Measurements from ENCODE around the gene MT1M.

Gene MT1M

GRCh38 chr16:56647641-56648431, 15.4 kb downstream of the MT1M start:
- Histone ChIP-seq H3K27ac (ENCODE audit: insufficient read depth in 1 of 2, low read depth in 1 of 2, low read length in 2 of 2, poor library complexity in 1 of 2, severe bottlenecking in 2 of 2) (no peak overlapping the region), H3K27me3 (replicated peaks in 2 of 5; ENCODE audit: control insufficient read depth in 4 of 5, insufficient read depth in 5 of 5, low read length in 4 of 5) (peaks cover 21 to 96% (median 50%) of the 10 kb centered on the region in 5 experiments), H3K4me3 (ENCODE audit: control insufficient read depth in 1 of 7, extremely low read depth in 1 of 7, insufficient read depth in 4 of 7, low read depth in 2 of 7, low read length in 6 of 7) (no peak overlapping the region), H3K36me3 (ENCODE audit: control insufficient read depth in 4 of 4, insufficient read depth in 4 of 4, low read length in 3 of 4) (no peaks in the 10 kb centered on the region), H3K9me3 (ENCODE audit: control extremely low read depth in 1 of 5, control insufficient read depth in 4 of 5, insufficient read depth in 2 of 5, low read depth in 1 of 5, low read length in 4 of 5) (no peaks in the 10 kb centered on the region), H3K4me1 (ENCODE audit: control extremely low read depth in 1 of 4, control insufficient read depth in 4 of 4, insufficient read depth in 4 of 4, low read length in 3 of 4) (peaks cover 0 to 10% (median 7%) of the 10 kb centered on the region in 4 experiments)
- no peak for DNase-seq
- POLR2A ChIA-PET = no interaction called here
- CTCF ChIA-PET = interaction anchor here (1.0 kb wide), 1 partner anchor 72 kb away, joined by 3 read pairs; no protein-coding TSS in a partner anchor
- WGBS (ENCODE audit: insufficient coverage) = 38% methylated on average over 32 of the region's 33 CpGs

- H3K4me3 ChIP-seq (ENCODE audit: control insufficient read depth in 1 of 7, extremely low read depth in 1 of 7, insufficient read depth in 4 of 7, low read depth in 2 of 7, low read length in 6 of 7) = no peak overlapping the region
- DNase-seq = no peak
- no peaks in the 10 kb centered on the region for H3K9me3 ChIP-seq (ENCODE audit: control extremely low read depth in 1 of 5, control insufficient read depth in 4 of 5, insufficient read depth in 2 of 5, low read depth in 1 of 5, low read length in 4 of 5)
- H3K4me1 ChIP-seq (ENCODE audit: control extremely low read depth in 1 of 4, control insufficient read depth in 4 of 4, insufficient read depth in 4 of 4, low read length in 3 of 4) = no peaks in the 10 kb centered on the region
- ChIA-PET POLR2A (no interaction called here), CTCF (no interaction called here)
- H3K36me3 ChIP-seq (ENCODE audit: control insufficient read depth in 4 of 4, insufficient read depth in 4 of 4, low read length in 3 of 4) = no peaks in the 10 kb centered on the region
- no peak overlapping the region for H3K27ac ChIP-seq (ENCODE audit: insufficient read depth in 1 of 2, low read depth in 1 of 2, low read length in 2 of 2, poor library complexity in 1 of 2, severe bottlenecking in 2 of 2)
- H3K27me3 ChIP-seq (replicated peaks in 2 of 5; ENCODE audit: control insufficient read depth in 4 of 5, insufficient read depth in 5 of 5, low read length in 4 of 5) = peaks cover 17 to 81% (median 44%) of the 10 kb centered on the region in 5 experiments
- WGBS (ENCODE audit: insufficient coverage) = 94% methylated on average over 2 of the region's 2 CpGs
Measured at GRCh38 chr16:56649271-56649670, 16.8 kb downstream of the MT1M start.

GRCh38 chr16:56649820-56650219, 17.4 kb downstream of the MT1M start:
- H3K4me1 ChIP-seq (ENCODE audit: control extremely low read depth in 1 of 4, control insufficient read depth in 4 of 4, insufficient read depth in 4 of 4, low read length in 3 of 4) = no peaks in the 10 kb centered on the region
- H3K36me3 ChIP-seq (ENCODE audit: control insufficient read depth in 4 of 4, insufficient read depth in 4 of 4, low read length in 3 of 4) = no peaks in the 10 kb centered on the region
- no peak overlapping the region for H3K27ac ChIP-seq (ENCODE audit: insufficient read depth in 1 of 2, low read depth in 1 of 2, low read length in 2 of 2, poor library complexity in 1 of 2, severe bottlenecking in 2 of 2)
- peaks cover 14 to 76% (median 40%) of the 10 kb centered on the region in 5 experiments for H3K27me3 ChIP-seq (replicated peaks in 2 of 5; ENCODE audit: control insufficient read depth in 4 of 5, insufficient read depth in 5 of 5, low read length in 4 of 5)
- no peak overlapping the region for H3K4me3 ChIP-seq (ENCODE audit: control insufficient read depth in 1 of 7, extremely low read depth in 1 of 7, insufficient read depth in 4 of 7, low read depth in 2 of 7, low read length in 6 of 7)
- CTCF ChIA-PET = no interaction called here
- no peak for DNase-seq
- H3K9me3 ChIP-seq (ENCODE audit: control extremely low read depth in 1 of 5, control insufficient read depth in 4 of 5, insufficient read depth in 2 of 5, low read depth in 1 of 5, low read length in 4 of 5) = no peaks in the 10 kb centered on the region
- no CpG with 5 or more reads among the region's 3 CpGs for WGBS (ENCODE audit: insufficient coverage)
- POLR2A ChIA-PET = no interaction called here

- CTCF ChIA-PET = no interaction called here
- Histone ChIP-seq H3K9me3 (ENCODE audit: control extremely low read depth in 1 of 5, control insufficient read depth in 4 of 5, insufficient read depth in 2 of 5, low read depth in 1 of 5, low read length in 4 of 5) (no peaks in the 10 kb centered on the region), H3K27ac (ENCODE audit: insufficient read depth in 1 of 2, low read depth in 1 of 2, low read length in 2 of 2, poor library complexity in 1 of 2, severe bottlenecking in 2 of 2) (no peak within 1 kb of the TSS), H3K27me3 (replicated peaks in 2 of 5; ENCODE audit: control insufficient read depth in 4 of 5, insufficient read depth in 5 of 5, low read length in 4 of 5) (peaks cover 0 to 60% (median 42%) of the 10 kb centered on the region in 5 experiments), H3K4me1 (ENCODE audit: control extremely low read depth in 1 of 4, control insufficient read depth in 4 of 4, insufficient read depth in 4 of 4, low read length in 3 of 4) (no peaks in the 10 kb centered on the region), H3K4me3 (ENCODE audit: control insufficient read depth in 1 of 7, extremely low read depth in 1 of 7, insufficient read depth in 4 of 7, low read depth in 2 of 7, low read length in 6 of 7) (no peak within 1 kb of the TSS), H3K36me3 (ENCODE audit: control insufficient read depth in 4 of 4, insufficient read depth in 4 of 4, low read length in 3 of 4) (no peaks in the 10 kb centered on the region)
- WGBS (ENCODE audit: insufficient coverage) = 80% methylated on average over 4 of the region's 7 CpGs
- DNase-seq = no peak
- POLR2A ChIA-PET = no interaction called here
Measured at GRCh38 chr16:56651586-56651985, 19.1 kb downstream of the MT1M start, which contains the start of gene MT1B. TSS of gene MT1B (plus strand) at chr16:56651886. CDS start at chr16:56651954, 68 bp downstream.

GRCh38 chr16:56652600-56652999, 20.1 kb downstream of the MT1M start:
- ChIA-PET POLR2A (no interaction called here), CTCF (interaction anchor here (0.9 to 1.4 kb wide), 3 partner anchors 8 to 18 kb away, joined by 3 to 4 read pairs (median 4); no protein-coding TSS in a partner anchor)
- H3K4me1 ChIP-seq (ENCODE audit: control extremely low read depth in 1 of 4, control insufficient read depth in 4 of 4, insufficient read depth in 4 of 4, low read length in 3 of 4) = peaks cover 0 to 4% (median 4%) of the 10 kb centered on the region in 4 experiments
- no peaks in the 10 kb centered on the region for H3K9me3 ChIP-seq (ENCODE audit: control extremely low read depth in 1 of 5, control insufficient read depth in 4 of 5, insufficient read depth in 2 of 5, low read depth in 1 of 5, low read length in 4 of 5)
- no peak for DNase-seq
- no peak overlapping the region for H3K27ac ChIP-seq (ENCODE audit: insufficient read depth in 1 of 2, low read depth in 1 of 2, low read length in 2 of 2, poor library complexity in 1 of 2, severe bottlenecking in 2 of 2)
- 67% methylated on average over 1 of the region's 1 CpG for WGBS (ENCODE audit: insufficient coverage)
- H3K36me3 ChIP-seq (ENCODE audit: control insufficient read depth in 4 of 4, insufficient read depth in 4 of 4, low read length in 3 of 4) = no peaks in the 10 kb centered on the region
- H3K4me3 ChIP-seq (ENCODE audit: control insufficient read depth in 1 of 7, extremely low read depth in 1 of 7, insufficient read depth in 4 of 7, low read depth in 2 of 7, low read length in 6 of 7) = no peak overlapping the region
- peaks cover 0 to 52% (median 37%) of the 10 kb centered on the region in 5 experiments for H3K27me3 ChIP-seq (replicated peaks in 2 of 5; ENCODE audit: control insufficient read depth in 4 of 5, insufficient read depth in 5 of 5, low read length in 4 of 5)

GRCh38 chr16:56653218-56653617, 20.8 kb downstream of the MT1M start:
- H3K27me3 ChIP-seq (replicated peaks in 2 of 5; ENCODE audit: control insufficient read depth in 4 of 5, insufficient read depth in 5 of 5, low read length in 4 of 5) = peaks cover 0 to 48% (median 35%) of the 10 kb centered on the region in 5 experiments
- WGBS (ENCODE audit: insufficient coverage) = 83% methylated on average over 2 of the region's 7 CpGs

More at GRCh38 chr16:56653218-56653617, 20.8 kb downstream of the MT1M start:
- Histone ChIP-seq H3K36me3 (ENCODE audit: control insufficient read depth in 4 of 4, insufficient read depth in 4 of 4, low read length in 3 of 4) (no peaks in the 10 kb centered on the region), H3K4me3 (ENCODE audit: control insufficient read depth in 1 of 7, extremely low read depth in 1 of 7, insufficient read depth in 4 of 7, low read depth in 2 of 7, low read length in 6 of 7) (no peak overlapping the region), H3K9me3 (ENCODE audit: control extremely low read depth in 1 of 5, control insufficient read depth in 4 of 5, insufficient read depth in 2 of 5, low read depth in 1 of 5, low read length in 4 of 5) (no peaks in the 10 kb centered on the region), H3K27ac (ENCODE audit: insufficient read depth in 1 of 2, low read depth in 1 of 2, low read length in 2 of 2, poor library complexity in 1 of 2, severe bottlenecking in 2 of 2) (no peak overlapping the region), H3K4me1 (ENCODE audit: control extremely low read depth in 1 of 4, control insufficient read depth in 4 of 4, insufficient read depth in 4 of 4, low read length in 3 of 4) (peaks cover 0 to 11% (median 9%) of the 10 kb centered on the region in 4 experiments)
- DNase-seq = no peak
- CTCF ChIA-PET = interaction anchor here (0.9 to 1.4 kb wide), 3 partner anchors 9 to 17 kb away, joined by 3 to 4 read pairs (median 4); no protein-coding TSS in a partner anchor
- POLR2A ChIA-PET = interaction anchor here (0.6 kb wide), 1 partner anchor 15 kb away, joined by 4 read pairs; the partner anchor contains the start of gene MT1A
